ENCODE measurements around the gene ESD.

DNA sequence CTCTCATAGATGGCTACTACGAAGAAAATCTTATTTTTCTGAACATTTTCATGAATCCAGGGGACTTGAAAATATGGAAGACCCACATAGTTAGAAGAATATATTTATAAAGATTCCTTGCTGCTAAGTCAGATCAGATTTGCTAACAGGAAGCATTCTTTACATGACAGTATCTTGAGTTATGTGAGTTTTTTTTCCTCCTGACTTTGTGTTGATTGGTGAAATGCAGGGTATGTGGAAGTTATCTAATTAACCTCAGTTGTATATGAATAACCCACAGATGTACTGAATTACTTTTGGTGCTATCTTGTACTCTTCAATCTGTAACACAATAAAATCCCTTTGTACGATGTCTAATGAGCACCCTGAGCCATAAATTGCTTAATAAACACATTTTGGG is 53.8 kb downstream of the ESD start:
- TF ChIP-seq EZH2 (IDR thresholded peaks at IDR 0.05; ENCODE audit: borderline replicate concordance, low read length), result no peak
- TF ChIP-seq, protein P1, sequence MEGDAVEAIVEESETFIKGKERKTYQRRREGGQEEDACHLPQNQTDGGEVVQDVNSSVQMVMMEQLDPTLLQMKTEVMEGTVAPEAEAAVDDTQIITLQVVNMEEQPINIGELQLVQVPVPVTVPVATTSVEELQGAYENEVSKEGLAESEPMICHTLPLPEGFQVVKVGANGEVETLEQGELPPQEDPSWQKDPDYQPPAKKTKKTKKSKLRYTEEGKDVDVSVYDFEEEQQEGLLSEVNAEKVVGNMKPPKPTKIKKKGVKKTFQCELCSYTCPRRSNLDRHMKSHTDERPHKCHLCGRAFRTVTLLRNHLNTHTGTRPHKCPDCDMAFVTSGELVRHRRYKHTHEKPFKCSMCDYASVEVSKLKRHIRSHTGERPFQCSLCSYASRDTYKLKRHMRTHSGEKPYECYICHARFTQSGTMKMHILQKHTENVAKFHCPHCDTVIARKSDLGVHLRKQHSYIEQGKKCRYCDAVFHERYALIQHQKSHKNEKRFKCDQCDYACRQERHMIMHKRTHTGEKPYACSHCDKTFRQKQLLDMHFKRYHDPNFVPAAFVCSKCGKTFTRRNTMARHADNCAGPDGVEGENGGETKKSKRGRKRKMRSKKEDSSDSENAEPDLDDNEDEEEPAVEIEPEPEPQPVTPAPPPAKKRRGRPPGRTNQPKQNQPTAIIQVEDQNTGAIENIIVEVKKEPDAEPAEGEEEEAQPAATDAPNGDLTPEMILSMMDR (conservative IDR thresholded peaks at IDR 0.05 in 1 of 2, IDR thresholded peaks at IDR 0.05 in 1 of 2; ENCODE audit: extremely low read depth in 1 of 2, insufficient read depth in 1 of 2, low read depth in 1 of 2, low read length in 2 of 2), result no peak

Data from mammary epithelial cell (primary cell).